Central memory CD4-positive, alpha-beta T cell (primary cell): Measurements from ENCODE around the gene OR4D9.
"Not testable (repeated sequence)": the region's sequence is repeated elsewhere in the genome, so short reads cannot be mapped to it uniquely, and the experiment has no call there.

Source experiments
- DNase-seq: peaks from one replicate; pipeline ENCODE4 v3.0.0; 2022
- total RNA-seq, 3 experiments: gene quantifications; one replicate each; lab custom pipeline; 2026; lab: John Stamatoyannopoulos, UW

Gene OR4D9
- total RNA-seq, result 0 to 0.04 (median 0) reads per million in 3 experiments

DNA sequence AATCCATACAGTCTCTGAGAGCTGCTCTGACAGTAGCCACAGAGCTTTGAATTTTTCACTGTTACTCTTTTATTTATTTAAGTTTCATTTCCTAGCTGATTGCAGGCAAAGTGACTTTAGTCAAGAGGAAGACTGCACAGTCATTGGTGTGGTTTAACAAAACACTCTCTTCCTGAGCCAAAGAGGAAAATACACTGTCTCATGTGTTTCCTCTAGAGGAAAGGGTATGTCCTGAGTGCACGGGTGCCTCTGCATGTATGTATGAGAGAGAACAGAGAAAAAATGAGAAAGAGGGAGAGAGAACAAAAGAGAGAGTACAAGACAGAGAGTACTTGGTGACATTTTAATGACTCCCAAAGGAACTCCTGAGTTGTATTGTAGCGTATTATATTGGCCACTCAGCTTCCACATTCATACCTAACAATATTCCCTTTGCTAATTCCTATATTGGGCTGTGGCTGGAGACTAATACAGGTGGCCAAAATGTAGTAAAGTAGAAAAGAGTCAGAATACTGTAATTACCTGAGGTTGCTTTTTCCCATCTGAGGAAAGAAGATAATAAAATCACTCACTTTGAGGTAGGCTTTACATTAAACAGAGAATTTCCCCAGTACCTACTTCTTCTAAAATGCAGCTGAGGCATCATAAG lies at the start of gene OR4D9:
TSS of gene OR4D9 (plus strand) at position 599 of the 649 bp plus-strand sequence. CDS start 3,374 bp downstream, outside the sequence.
- no peak for DNase-seq

DNA sequence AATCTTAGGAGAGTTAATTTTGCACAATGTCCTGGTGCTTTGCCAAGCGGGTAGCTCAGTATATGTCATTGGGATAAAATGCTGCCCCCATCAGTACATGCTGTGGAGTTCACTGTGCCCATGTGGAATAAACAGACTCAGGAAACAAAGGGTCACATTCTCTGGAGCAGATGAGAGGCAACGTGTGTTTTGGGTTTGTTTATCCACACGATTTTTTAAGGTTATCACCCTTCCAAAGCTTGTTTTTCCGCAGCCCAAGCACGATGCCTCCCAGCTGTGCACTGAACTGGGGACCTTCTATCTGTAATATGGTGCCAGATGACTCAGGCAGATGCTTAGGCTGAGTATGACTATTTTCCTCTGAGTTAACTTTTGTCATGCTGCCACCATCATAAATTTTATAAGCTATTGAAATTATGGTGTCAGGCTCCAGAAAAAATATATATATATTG lies 48.1 kb upstream of the OR4D9 start:
- DNase-seq, result no peak

DNA sequence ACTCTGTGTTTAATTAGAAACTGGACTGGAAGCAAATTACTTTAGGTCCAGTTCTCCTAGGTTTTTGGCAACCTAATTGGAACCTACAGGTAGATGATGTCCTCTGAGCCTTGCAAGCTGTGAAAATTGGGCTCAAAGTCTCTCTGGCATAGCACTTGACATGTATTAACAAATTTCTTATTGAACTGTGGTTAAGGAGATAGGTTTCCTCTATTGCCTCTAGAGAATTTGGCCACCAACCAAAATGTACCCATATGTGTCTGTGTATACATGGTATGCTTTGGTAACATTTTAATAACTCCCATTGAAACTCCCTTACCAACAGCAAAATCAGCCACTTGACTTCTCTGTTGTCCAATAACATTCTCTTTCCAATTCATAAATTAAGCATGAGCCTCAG lies 38.3 kb upstream of the OR4D9 start, which contains the start of gene OR4D10:
TSS of gene OR4D10 (plus strand) at position 301 of the 400 bp plus-strand sequence. CDS start 4,115 bp downstream, outside the sequence.
- no peak for DNase-seq

DNA sequence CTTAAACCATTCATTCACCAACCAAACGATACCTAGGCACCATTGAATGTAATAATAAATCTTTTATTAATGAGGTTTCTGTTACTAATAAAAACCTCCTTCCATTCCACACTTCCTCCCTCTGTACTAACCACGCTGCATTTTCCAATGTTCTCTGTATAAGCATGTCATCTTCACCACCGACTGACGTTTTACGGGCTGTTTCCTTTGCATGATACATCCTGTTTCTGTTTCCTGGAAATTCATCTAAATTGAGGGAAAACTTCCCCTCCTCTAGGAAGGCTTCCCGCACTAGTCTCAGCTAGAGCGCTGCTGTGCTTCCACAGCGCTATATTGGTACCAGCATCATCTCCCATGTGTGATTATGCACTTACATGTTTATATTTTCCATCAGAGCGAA lies 36.2 kb upstream of the OR4D9 start:
- DNase-seq, result no peak

DNA sequence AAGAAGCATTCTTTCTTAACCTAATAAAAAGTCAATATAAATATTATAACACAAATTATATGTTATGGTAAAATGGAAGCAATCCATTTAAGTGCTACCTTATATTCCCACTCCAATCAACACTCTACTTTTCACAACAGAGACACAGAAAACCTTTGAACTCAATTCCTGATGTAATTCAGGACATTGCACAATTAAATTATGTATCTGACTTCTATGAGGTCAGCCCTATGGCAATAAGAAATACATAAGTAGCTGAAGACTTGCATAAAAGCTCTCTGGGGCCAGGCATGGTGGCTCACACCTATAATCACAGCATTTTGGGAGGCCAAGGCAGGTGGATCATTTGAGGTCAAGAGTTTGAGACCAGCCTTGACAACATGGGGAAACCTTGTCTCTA lies 31.4 kb upstream of the OR4D9 start:
- DNase-seq, result no peak

DNA sequence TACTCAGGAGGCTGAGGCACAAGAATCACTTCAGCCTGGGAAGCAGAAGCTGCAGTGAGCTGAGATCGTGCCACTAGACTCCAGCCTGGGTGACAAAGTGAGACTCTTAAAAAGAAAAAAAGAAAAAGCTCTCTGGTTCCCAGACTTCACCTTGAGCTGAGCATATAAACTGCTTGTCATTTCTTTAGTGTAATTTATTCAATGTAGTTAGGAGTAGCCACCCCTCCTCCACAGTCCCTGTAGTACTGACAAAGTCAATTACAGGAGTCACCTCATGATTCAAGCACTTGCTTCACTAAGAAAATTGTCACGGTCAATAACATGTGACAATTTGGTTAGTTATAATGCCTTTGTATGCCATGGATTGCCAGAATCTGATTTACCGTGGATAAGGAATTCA lies 31.0 kb upstream of the OR4D9 start:
- no peak for DNase-seq

DNA sequence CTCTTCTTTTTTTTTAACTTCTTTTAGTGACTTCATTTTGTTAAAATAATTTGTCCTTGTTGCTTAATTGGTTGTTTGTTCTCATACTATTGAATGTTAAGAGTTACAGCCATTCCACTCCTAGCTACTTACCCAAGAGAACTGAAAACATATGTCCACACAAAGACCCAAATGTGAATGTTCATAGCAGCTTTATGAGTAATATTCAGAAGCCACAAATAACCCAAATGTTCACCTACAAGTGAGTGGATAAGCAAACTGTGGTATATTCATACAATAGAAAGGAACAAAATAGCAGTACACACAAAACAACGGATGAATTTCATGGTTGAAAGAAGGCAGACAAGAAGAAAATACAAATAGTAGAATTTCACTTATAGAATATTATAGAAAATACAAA lies 9.4 kb upstream of the OR4D9 start:
- no peak for DNase-seq

DNA sequence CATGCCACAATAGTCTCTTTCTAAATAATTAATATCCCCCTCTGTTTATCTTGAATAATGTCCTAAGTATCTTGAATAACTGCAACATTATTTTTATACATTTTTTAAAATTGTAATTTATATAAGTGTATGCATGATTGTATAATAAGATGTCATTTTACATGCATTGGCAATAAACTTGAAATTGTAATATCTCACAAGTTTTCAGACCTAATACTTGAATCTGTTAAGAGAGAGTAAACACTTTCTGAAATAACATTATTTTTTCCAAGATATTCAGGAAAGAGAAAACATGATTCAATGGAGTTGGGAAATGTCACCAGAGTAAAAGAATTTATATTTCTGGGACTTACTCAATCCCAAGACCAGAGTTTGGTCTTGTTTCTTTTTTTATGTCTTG lies 8.1 kb upstream of the OR4D9 start, which contains the start of gene OR4D11:
TSS of gene OR4D11 (plus strand) at position 301 of the 400 bp plus-strand sequence. CDS start at position 301, 0 bp downstream.
- DNase-seq, result no peak

DNA sequence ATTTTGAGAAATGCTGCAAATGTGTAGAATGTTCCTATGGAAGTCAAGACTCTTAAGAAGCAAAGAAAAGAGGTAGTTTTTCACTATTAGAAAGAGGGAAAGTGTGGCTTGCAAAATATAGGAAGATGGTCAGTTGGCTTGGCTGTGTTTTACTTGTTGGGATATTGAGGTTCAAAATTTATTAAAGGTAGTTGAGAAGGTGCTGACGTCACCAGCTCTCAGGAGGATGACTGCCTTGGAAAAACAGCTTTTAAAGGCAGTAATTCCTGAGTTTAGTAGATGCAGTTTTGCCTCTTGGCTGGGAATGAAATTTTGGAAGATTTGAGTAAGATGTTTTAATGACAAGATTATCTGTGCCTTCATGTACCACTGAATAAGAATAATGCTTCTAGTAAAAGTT lies 336 bp downstream of the OR4D9 start:
- no peak for DNase-seq

DNA sequence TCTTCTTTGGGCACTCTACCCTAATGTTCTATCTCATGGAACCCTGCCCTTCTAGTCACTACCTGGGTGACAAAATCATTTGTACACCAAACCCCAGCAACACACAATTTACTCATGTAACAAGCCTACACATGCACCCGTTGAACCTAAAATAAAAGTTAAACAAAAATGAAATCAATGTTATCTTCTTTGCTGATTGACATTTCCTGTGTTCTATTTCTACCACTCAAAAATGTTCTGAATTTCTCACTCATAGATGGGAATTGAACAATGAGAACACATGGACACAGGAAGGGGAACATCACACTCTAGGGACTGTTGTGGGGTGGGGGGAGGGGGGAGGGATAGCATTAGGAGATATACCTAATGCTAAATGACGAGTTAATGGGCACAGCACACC lies 8.8 kb downstream of the OR4D9 start:
- not testable (repeated sequence) for DNase-seq

DNA sequence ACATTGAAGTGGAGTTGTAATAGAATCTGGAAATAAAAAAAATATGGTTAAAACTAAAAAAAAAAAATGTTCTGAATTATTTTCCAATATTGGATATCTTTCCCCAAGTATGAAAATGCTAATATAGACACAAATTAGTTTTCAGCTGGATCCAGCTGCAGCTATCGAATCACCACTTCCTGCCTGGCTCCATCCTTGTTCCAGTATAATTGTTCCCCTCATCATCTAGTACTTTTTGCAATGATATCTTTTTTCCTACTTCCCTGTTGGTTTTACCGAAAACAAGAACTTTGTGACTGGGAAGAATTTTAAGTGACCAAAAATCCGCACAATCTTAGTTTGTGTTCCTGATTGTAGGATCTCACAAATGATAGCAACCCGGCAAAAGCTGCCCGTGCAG lies 9.4 kb downstream of the OR4D9 start:
- no peak for DNase-seq

DNA sequence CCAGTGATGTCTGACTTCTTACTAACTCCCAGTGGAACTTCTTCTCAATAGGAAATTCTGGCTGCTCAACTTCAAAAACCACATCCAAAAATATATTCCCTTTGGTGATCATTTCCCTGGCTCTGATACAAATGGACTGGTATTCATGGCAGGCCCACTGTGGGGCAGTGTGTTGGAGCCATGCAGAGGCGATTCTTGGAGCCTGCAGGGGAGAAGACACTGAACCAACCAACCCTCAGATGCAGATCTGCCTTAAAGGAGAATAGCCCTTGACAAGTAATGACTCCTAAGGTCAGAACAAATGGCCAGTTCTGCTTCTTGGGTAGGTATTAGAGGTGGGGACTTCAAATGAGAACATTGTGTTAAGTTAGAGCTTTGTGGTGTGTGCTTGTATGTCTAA lies 12.2 kb downstream of the OR4D9 start:
- DNase-seq, result no peak

DNA sequence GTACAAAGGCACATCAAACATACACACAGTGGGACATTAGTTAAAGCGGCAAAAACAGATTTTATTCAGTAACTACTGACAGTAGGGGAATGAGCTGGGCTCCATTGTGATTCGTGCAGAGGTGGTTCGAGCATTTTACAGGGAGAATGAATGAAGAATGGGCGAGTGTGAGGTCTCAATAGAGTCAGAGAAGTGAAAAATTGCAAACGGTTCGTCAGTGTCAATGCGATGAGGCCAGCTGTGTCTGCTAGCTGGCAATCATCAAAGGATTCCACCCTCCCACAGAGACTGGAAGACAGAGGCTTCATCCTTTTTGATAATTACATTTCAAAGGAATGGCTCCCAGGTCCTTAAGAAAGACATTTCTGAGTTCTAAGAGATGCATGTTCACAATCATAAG lies 17.4 kb downstream of the OR4D9 start:
- no peak for DNase-seq

DNA sequence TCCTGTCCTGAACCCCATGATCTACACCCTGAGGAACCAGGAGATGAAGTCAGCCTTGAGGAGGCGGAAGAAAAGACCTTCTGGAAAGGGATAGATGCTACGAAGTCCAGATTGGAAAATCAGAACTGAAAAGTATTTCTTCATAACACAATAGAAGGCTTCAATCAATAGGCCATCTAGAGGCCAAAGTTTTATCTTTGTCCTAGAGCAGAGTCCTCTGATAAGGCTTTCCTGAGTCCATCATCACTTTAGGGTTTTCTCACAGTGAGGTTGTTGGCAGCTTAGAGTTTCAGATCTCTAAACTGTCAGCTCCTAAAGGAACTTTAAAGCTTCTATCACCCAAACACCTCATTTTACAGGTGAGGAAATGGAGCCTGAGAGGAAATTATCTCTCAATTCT lies 21.3 kb downstream of the OR4D9 start:
- no peak for DNase-seq

DNA sequence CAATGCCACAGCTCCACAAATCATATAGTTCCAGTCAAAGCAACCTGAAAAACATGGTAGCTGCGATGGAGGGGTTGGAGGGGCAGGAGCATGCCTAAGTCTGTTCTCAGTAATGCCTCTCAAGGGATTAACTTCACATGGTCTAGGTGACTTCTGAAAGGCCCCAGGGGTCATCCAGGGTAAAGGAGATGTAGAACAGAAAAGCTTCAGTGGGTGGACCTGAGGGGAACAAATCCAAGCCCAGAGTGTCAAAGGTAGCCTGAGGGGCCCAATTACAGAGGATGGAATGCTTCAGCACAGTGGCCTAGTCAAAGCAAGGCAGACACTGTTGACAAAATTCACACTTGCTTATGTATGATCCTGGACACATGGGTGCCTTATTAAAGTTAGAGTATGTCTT lies 23.3 kb downstream of the OR4D9 start:
- no peak for DNase-seq

DNA sequence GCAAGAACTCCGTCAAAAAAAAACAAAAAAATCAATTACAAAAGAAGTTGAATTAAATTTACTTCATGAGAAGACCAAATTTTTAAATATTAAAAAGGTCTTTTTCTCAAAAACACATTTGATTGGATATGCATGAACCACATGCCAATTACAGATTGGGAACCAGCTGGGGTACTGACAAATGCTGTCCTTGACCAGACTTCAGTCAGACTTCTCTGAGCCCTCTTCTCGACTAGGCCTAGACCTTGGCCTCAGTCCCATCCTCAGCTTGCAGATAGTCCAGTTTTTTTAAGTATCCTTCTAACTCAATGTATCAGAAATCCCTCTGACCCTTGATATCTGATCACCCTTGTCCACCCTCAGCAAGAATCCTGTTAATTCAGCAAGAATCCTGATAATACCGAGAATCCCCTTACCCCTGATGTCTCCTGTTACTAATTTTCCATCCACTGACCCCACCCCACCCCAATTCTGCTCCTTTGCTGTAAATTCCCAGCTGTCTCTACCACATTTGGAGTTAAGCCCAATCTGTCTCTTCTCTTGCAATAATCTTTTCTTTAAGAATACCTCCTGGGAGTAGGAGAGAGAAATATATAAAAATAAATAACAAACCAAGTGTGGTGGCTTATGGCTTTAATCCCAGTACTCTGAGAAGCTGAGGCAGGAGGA lies 30.9 kb downstream of the OR4D9 start:
- DNase-seq, result no peak

DNA sequence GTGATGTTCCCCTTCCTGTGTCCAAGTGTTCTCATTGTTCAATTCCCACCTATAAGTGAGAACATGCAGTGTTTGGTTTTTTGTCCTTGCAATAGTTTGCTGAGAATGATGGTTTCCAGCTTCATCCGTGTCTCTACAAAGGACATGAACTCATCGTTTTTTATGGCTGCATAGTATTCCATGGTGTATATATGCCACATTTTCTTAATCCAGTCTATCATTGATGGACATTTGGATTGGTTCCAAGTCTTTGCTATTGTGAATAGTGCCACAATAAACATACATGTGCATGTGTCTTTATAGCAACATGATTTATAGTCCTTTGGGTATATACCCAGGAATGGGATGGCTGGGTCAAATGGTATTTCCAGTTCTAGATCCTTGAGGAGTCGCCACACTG lies 32.4 kb downstream of the OR4D9 start:
- not testable (repeated sequence) for DNase-seq

DNA sequence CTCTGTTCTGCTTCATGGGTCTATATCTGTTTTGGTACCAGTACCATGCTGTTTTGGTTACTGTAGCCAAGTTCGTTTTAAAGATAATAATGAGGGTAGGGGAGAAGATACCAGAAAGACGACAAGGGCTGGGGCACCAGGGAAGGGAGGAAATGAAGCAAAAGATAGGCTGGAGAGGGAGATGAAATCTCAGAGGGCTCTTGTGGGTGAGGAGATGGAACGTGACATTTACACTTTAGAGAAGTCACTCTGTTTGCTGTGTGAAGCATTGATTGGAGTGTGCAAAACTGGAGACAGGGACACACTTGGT lies 33.5 kb downstream of the OR4D9 start:
- DNase-seq, result no peak

DNA sequence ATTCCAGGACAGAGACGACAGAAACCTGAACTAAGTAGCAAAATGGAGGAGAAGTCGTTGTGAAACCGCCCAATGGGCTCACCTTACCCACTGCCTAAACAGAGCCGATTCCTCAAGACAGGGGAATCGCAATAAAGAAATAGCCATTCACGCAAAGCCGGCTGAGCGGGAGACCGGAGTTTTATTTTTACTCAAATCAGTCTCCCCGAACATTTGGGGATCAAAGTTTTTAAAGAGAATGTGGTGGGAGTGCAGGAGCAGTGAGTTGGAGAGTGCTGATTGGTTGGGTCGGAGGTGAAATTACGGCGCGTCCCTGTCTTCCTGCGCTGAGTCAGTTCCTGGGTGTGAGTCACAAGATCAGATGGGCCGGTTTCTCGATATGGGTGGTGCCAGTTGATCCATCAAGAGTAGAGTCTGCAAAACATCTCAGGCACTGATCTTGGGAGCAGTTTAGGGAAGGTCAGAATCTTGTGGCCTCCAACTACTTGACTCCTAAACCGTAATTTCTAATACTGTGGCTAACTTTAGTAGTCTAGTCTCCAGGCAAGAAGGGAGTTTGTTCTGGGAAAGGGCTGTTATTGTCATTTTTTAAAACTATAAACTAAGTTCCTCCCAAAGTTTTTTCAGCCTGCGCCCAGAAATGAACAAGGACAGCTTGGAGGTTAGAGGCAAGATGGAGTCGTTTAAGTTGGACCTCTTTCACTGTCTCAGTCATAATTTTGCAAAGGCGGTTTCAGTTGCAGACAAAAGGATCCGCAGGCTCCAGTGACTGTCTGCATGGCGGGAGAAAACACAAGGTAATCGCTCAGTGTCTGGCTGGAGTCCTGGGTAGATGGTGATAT lies 34.1 kb downstream of the OR4D9 start:
- no peak for DNase-seq

DNA sequence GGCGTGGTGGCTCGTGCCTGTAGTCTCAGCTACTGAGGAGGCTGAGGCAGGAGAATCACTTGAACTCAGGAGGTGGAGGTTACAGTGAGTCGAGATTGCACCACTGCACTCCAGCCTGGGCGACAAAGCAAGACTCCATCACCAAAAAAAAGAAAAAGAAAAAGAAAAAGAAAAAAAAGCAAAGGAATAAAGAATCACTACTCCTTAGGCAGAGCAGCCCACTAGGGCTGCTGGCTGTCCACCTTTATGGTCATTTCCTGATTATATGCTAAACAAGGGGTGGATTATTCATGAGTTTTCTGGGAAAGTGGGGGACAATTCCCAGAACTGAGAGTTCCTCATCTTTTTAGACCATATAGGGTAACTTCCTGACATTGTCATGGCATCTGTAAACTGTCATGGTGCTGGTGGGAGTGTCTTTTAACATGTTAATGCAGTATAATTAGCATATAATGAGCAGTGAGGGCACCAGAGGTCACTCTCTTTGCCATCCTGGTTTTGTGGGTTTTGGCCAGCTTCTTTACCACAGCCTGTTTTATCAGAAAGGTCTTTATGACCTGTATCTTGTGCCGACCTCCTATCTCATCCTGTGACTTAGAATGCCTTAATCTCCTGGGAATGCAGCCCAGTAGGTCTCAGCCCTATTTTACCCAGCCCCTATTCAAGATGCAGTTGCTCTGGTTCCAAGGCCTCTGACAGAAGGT lies 36.4 kb downstream of the OR4D9 start:
- DNase-seq, result not testable (repeated sequence)

DNA sequence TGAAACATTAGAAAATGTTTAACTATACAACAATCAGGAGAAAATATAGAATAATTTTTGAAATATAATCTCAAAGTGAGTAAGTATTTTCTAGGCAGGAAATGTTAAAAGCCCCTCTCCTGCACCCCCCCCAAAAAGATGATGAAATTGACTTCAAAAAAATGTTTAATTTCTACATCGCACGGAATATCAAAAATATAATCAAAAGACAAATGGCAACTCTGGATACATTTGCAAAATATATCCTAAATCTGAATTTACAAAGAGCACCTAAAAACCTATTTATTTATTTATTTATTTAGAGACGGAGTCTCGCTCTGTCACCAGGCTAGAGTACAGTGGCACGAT lies 36.9 kb downstream of the OR4D9 start:
- no peak for DNase-seq

DNA sequence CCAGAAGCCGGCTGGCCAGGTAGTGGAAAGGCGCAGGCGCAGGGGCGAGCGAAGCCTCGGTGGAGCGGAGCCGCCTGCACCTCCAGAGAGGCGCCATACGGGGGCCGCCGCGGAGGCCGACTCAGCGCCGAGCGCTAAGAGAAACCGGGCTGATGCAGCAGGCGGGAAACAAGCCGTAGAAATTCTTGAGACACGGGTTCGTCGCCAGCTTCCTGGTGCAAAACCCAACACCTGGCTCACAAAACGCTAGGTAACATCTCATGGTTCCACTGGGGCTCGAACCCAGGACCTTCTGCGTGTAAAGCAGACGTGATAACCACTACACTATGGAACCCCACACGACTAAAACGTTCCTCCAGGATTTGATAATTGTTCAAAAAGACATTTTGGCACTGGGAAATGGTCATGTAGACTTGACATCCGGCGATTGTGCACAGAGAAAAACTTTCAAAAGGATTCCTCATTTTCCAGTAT lies 39.1 kb downstream of the OR4D9 start:
- peak; percentile 86 for DNase-seq
